GM19452 (cell line): ENCODE measurements around the gene TXN2.
A peak's percentile ranks its signal among the peaks of the same experiment; 100 is the strongest.
"Not testable (repeated sequence)": the region's sequence is repeated elsewhere in the genome, so short reads cannot be mapped to it uniquely, and the experiment has no call there.

Experiments
- ATAC-seq: cut with Tn5 transposase; IDR thresholded peaks from one replicate; pipeline ENCODE4 v1.9.1; 2021; ENCODE audit not compliant: unreplicated experiment

The TXN2 gene

GRCh38 chr22:36456464-36456845 lies 25.0 kb downstream of the TXN2 start:
- ATAC-seq = no peak

- no peak for ATAC-seq
Observed at GRCh38 chr22:36455571-36456463, 25.6 kb downstream of the TXN2 start.

DNA sequence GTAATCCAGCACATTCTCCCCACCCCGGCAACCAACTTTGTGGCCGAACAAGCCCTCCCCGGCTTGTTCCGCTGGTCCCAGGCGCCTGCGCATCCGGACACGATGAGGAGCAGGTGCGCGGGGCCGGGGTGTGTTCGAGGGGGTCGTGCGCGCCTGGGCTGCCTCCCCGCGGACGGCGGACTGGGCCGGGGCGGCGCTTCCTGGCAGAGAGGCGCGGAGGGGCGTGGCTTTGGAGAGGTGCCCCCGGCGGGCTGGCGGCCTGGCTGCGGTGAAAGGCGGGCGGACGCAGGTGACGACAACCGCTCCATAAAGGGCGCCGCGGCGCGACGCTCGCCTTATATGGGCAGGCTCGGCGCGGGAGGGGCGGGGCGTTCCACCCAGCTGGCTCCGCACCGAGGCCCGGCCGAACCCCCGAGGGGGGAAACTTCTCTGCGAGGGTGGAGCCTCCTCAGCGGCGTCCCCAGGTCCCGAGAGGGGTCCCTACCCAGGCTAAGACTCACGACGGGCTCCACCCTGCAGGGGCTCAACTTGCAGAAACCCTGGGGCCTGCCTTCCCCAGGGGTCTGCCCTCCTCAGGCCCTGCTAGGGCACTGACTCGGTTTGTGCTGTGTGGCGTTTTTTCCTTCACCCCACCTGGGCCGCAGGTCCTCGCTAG lies 26.4 kb downstream of the TXN2 start:
- peak; percentile 48 for ATAC-seq

GRCh38 chr22:36453855-36454378 lies 27.5 kb downstream of the TXN2 start:
- no peak for ATAC-seq

DNA sequence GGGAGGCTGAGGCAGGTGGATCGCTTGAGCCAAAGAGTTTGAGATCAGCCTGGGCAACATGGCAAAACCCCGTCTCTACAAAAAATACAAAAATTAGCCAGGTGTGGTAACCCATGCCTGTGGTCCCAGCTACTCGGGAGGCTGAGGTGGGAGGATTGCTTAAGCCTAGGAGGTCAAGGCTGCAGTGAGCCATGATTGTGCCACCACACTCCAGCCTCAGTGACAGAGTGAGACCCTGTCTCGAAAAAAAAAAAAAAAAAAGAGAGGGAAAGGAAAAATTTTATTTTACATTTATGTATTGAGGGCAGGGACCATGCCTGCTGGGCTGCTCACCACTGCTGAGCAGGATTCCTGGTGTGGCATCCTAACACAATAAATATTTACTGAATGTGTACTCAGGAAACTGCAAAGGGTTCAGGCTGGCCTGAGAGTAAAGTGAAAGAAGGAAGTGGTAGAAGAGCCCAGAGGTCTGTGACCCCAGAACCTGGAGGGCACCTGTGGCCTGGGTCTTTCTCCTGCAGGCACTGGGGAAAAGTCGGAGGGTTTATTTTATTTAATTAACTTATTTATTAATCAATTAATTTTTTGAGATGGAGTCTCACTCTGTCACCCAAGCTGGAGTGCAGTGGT lies 28.3 kb downstream of the TXN2 start:
- not testable (repeated sequence) for ATAC-seq

- no peak for ATAC-seq
Observed at GRCh38 chr22:36452250-36452977, 29.0 kb downstream of the TXN2 start.

DNA sequence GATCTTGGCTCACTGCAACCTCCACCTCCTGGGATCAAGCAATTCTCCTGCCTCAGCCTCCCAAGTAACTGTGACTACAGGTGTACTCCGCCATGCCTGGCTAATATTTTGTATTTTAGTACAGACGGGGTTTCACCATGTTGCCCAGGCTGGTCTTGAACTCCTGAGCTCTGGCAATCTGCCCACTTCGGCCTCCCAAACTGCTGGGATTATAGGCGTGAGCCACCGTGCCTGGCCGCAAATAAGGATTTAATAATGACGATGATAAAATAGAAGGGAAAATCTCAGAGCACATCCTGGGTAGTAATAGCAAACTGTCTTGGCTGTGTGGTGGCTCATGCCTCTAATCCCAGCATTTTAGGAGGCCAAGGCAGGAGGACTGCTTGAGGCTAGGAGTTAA lies 30.5 kb downstream of the TXN2 start:
- not testable (repeated sequence) for ATAC-seq

DNA sequence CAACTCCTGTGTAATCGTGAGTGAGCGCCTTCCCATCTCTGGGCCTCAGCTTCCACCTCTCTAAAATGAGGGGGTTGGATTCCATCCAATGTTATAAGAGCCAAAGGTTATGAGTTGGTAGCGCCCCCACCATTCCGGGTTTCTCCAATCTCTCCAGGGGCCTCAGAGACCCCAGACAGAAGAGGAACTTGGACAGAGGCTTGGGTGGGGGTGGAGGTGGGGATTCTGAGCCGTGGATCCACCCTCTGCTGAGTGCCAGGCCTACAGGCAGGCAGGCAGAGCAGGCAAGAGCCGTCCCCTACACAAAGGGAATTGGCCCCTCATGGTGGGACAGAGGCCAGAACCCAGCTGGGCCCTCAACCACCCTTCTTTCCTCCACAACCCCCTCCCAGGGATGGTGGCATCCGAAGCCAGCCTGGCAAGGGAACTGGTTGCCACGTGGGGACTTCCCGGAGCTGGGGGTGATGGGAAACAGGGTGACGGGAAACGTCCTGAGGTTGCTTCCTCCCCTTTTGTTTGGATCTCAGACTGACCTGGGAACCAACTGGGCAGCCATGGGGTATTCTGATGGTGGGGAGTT lies 31.8 kb downstream of the TXN2 start:
- ATAC-seq = no peak

DNA sequence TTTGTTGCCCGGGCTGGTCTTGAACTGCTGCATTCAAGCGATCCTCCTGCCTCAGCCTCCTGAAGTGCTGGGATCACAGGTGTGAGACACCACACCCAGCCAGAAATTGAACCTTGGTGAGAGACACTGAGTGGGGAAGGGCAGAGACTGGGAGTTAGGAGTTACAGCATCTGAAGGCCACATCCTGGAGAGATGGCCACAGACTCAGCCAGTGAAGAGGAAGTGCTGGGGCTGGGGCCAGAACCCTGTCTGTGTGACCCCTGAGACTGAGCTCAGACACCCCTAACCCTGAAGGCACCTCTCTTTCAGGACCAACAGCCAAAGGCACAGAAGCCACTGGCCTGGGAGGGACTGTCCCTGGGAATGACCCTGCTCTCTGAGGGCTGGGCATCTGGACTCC lies 33.8 kb downstream of the TXN2 start:
- no peak for ATAC-seq

GRCh38 chr22:36445158-36445668 lies 36.2 kb downstream of the TXN2 start:
- ATAC-seq = no peak

GRCh38 chr22:36443198-36443770 lies 38.2 kb downstream of the TXN2 start:
- no peak for ATAC-seq

DNA sequence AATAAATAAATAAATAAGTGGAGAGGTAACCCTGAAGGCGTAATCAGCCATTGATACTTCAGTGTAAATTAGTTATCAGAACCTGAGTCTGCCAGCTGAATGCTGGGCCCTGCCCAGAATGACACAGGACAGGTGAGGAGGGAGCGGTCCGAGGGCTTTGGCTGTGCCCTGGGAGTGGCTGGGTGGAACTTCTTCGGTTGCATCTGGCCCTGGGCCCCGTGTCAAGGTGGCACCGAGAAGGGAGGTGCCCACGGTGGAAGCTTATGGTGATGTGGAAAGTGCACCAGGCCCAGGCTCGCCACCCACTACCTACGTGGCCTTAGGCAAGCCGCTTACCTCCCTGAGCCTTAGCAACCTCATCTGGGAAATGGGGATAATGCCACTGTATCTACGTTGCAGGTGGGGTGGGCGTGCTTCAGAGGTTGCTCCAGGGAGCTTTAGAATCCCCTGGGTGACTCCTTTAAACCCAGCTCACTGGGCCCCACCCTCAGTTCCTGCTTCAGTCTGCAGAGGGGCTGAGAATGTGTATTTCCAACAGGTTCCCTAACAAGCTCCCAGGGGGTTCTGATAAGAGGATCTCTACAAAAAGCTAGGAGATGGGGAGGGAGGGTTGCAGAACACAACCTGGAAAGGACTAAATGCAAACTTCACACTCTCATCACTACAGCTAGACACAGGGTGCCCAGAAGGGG lies 38.8 kb downstream of the TXN2 start:
- ATAC-seq = no peak

DNA sequence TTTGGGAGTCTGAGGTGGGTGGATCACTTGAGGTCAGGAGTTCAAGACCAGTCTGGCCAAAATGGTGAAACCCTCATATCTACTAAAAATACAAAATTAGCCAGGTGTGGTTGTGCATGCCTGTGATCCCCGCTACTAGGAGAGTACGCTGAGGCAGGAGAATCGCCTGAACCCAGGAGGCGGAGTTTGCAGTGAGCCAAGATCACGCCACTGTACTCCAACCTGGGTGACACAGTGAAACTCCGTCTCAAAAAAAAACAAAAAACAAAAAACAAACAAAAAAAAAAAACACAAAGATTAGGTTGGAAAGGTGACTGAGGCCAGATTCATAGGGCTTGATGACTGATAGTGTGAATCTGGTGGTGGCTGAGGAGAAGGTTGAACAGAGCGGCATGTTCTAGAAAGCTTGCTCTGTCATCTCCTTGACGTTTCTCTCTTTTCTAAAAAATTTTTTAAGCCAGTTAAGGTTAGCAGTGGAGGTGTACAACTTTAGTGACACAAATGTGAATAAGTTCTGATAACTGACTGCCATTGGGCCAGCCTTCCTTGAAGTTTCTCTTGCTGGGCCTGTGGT lies 40.9 kb downstream of the TXN2 start:
- no peak for ATAC-seq

- ATAC-seq = no peak
Observed at GRCh38 chr22:36439481-36440271, 41.8 kb downstream of the TXN2 start.

DNA sequence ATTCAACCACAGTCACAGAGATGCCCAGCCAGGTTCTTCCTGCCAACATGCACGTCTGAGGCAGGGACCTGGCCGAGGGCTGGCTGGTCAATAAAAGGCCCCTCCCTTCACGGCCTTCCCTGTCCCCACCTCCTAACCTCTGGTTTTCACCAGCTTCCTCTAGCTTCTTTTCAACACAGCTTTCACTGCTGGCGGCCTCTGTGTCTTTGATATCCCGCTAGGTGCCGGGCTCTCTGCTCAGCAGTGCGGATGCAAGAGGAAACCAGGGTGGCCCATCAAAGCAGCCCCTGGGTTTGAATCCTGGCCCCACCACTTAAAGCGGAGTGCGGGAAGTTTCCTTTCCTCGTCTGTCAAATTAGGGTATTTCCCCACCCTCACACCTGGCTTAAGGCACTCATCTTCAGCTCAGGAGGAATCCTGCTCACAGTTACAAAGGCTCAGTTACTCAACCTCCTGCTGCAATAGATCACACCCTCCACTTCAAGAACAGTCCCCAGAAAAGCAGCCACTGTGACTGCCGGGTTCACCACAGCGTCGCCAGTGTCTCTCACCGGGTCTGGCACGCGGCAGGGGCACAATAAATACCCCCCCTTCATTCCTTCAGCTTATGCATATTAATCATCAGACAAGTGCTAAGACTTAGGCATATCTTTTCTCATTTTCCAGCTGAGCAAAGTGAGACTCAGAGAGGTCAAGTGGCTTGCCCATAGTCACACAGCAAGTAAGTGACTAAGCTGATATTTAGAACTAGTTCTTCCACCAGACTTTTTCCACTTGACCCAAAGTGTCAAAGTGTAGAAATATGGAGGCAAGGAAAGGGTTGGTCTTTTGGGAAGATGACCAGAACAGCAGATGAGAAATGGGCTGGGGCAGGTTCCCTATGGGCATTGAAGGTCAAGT lies 45.7 kb downstream of the TXN2 start:
- peak; percentile 53 for ATAC-seq

GRCh38 chr22:36433318-36434231 lies 47.9 kb downstream of the TXN2 start:
- no peak for ATAC-seq
